K562 (cell line): Measurements from ENCODE around the gene GDF15. TPM values are rescaled to one million over a fixed set of nuclear protein-coding genes. Genes with fewer than 3 reads are reported as not detected.

Experiments used
- E2F5 ChIP-seq: sonication (generic); formaldehyde crosslinking; IDR thresholded peaks from 2 replicates; pipeline ENCODE4 v1.8.0; 2022; ENCODE audit warnings: mild to moderate bottlenecking, missing genetic modification reagents
- FOXA3 ChIP-seq, 2 experiments: fragments of 450-650 bp in 1 of 2; sonication (generic) in 1 of 2; formaldehyde crosslinking; IDR thresholded peaks in 1 of 2; conservative IDR thresholded peaks in 1 of 2; 2 replicates each; pipeline versions ENCODE4 v1.4.0 to v1.8.0; 2020 to 2022; ENCODE audit warnings: mild to moderate bottlenecking in 2 of 2, missing genetic modification reagents in 1 of 2
- NFRKB ChIP-seq: fragments of 450-650 bp; IDR thresholded peaks from 2 replicates; pipeline ENCODE4 v1.6.1; 2016; ENCODE audit warnings: low read depth
- NR0B1 ChIP-seq: fragments of 450-650 bp; IDR thresholded peaks from one replicate; pipeline ENCODE4 v1.6.1; 2018; ENCODE audit warnings: mild to moderate bottlenecking, moderate library complexity; ENCODE audit not compliant: partially characterized antibody
- POLR2A ChIP-seq: fragments of 450-650 bp; conservative IDR thresholded peaks from 2 replicates; pipeline ENCODE4 v1.6.1; 2016
- RBM25 ChIP-seq: fragments of 200-400 bp; formaldehyde crosslinking; IDR thresholded peaks from 2 replicates; pipeline ENCODE4 v1.6.1; 2018; ENCODE audit warnings: low read length, low read depth, moderate library complexity; ENCODE audit not compliant: severe bottlenecking
- TOE1 ChIP-seq, 2 experiments: fragments of 450-650 bp in 1 of 2; sonication (generic) in 1 of 2; formaldehyde crosslinking in 1 of 2; IDR thresholded peaks; 2 replicates each; pipeline versions ENCODE4 v1.7.1 to v1.8.0; 2016 to 2022; ENCODE audit warnings: borderline replicate concordance in 2 of 2, mild to moderate bottlenecking in 2 of 2, antibody characterized with exemption in 1 of 2, inconsistent platforms in 1 of 2, low read depth in 1 of 2, missing genetic modification reagents in 1 of 2, moderate library complexity in 1 of 2
- TRIM25 ChIP-seq: fragments of 450-650 bp; IDR thresholded peaks from 2 replicates; pipeline ENCODE4 v1.7.0; 2016; ENCODE audit warnings: borderline replicate concordance
- ZNF699 ChIP-seq: fragments of 250-450 bp; sonication (Bioruptor Pico); IDR thresholded peaks from 2 replicates; pipeline ENCODE4 v1.8.0; 2021; ENCODE audit warnings: mild to moderate bottlenecking, moderate library complexity; ENCODE audit not compliant: insufficient replicate concordance
- polyA plus RNA-seq, 8 experiments: library from polyadenylated mRNA; depleted of rRNA in 4 of 8; stranded (reverse) in 5 of 8; unstranded in 3 of 8; fragments of >200 nt; fragmentation: Nextera tagmentation in 2 of 8; fragmentation: Illumina TruSeq in 1 of 8; extraction: Ambion mirVana in 2 of 8; extraction: Trizol in 1 of 8; gene quantifications; 2 replicates each; pipeline versions ENCODE4 v1.2.1 to v1.2.3, GENCODE V29; 2011 to 2014; ENCODE audit warnings: inconsistent platforms in 1 of 8, missing spikeins in 1 of 8
- total RNA-seq, 7 experiments: library from RNA; depleted of rRNA in 6 of 7; stranded (reverse); fragments of >200 nt in 6 of 7; fragmentation: Illumina TruSeq in 2 of 7; extraction: Trizol in 2 of 7; gene quantifications; 2 replicates each; pipeline versions ENCODE4 v1.2.1 to v1.2.3, GENCODE V29; 2011 to 2021; ENCODE audit warnings: low replicate concordance in 1 of 7
- TF ChIP-seq, protein P1 (sequence below): fragments of 450-650 bp; IDR thresholded peaks from 2 replicates; pipeline ENCODE4 v1.6.1; 2017; ENCODE audit warnings: mild to moderate bottlenecking, moderate library complexity
- TF ChIP-seq, protein P2 (sequence below): fragments of 250-450 bp; sonication (Bioruptor Pico); IDR thresholded peaks from 2 replicates; pipeline ENCODE4 v1.4.0; 2020; ENCODE audit warnings: borderline replicate concordance
- TF ChIP-seq, protein P3 (sequence below): fragments of 450-650 bp; IDR thresholded peaks from 2 replicates; pipeline ENCODE4 v1.6.1; 2018; ENCODE audit not compliant: partially characterized antibody
- TF ChIP-seq, protein P4 (sequence below): fragments of 250-450 bp; sonication (Bioruptor Pico); IDR thresholded peaks from 2 replicates; pipeline ENCODE4 v1.5.0; 2021

GDF15 gene
- total and polyA plus RNA-seq, 9 of the 15 experiments (the other 6 are each of a cell fraction or from before 2014, with no cell fraction given) = 2.3 to 82.4 (median 12.5) TPM

- TF ChIP-seq TRIM25 = no peak
- 0 out of 2 replicates have a peak, but pooled peaks have one; percentile 36 for TF ChIP-seq E2F5 (CRISPR knock-in tag)
- TF ChIP-seq NFRKB = peak; percentile 73; the same call in 1 of the 2 replicates
- TF ChIP-seq, protein P1, sequence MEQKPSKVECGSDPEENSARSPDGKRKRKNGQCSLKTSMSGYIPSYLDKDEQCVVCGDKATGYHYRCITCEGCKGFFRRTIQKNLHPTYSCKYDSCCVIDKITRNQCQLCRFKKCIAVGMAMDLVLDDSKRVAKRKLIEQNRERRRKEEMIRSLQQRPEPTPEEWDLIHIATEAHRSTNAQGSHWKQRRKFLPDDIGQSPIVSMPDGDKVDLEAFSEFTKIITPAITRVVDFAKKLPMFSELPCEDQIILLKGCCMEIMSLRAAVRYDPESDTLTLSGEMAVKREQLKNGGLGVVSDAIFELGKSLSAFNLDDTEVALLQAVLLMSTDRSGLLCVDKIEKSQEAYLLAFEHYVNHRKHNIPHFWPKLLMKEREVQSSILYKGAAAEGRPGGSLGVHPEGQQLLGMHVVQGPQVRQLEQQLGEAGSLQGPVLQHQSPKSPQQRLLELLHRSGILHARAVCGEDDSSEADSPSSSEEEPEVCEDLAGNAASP = no peak
- TF ChIP-seq POLR2A = peak; percentile 53
- peak; percentile 74; the same call in 1 of the 2 replicates for TF ChIP-seq TOE1 (IDR thresholded peaks at IDR 0.05; ENCODE audit: borderline replicate concordance)
- no peak for TF ChIP-seq TOE1 (CRISPR knock-in tag; IDR thresholded peaks at IDR 0.05; ENCODE audit: borderline replicate concordance, low read depth)
- 0 out of 4 replicates have a peak, but pooled peaks of 1 of the 2 experiments have one; percentile 4 for TF ChIP-seq FOXA3 (CRISPR knock-in tag; conservative IDR thresholded peaks at IDR 0.05 in 1 of 2, IDR thresholded peaks at IDR 0.05 in 1 of 2)
- TF ChIP-seq NR0B1 = no peak
- TF ChIP-seq ZNF699 = no peak
- TF ChIP-seq, protein P2, sequence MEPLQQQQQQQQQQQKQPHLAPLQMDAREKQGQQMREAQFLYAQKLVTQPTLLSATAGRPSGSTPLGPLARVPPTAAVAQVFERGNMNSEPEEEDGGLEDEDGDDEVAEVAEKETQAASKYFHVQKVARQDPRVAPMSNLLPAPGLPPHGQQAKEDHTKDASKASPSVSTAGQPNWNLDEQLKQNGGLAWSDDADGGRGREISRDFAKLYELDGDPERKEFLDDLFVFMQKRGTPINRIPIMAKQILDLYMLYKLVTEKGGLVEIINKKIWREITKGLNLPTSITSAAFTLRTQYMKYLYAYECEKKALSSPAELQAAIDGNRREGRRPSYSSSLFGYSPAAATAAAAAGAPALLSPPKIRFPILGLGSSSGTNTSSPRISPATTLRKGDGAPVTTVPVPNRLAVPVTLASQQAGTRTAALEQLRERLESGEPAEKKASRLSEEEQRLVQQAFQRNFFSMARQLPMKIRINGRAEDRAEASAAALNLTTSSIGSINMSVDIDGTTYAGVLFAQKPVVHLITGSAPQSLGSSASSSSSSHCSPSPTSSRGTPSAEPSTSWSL = 0 out of 2 replicates have a peak, but pooled peaks have one; percentile 84
- TF ChIP-seq, protein P3, sequence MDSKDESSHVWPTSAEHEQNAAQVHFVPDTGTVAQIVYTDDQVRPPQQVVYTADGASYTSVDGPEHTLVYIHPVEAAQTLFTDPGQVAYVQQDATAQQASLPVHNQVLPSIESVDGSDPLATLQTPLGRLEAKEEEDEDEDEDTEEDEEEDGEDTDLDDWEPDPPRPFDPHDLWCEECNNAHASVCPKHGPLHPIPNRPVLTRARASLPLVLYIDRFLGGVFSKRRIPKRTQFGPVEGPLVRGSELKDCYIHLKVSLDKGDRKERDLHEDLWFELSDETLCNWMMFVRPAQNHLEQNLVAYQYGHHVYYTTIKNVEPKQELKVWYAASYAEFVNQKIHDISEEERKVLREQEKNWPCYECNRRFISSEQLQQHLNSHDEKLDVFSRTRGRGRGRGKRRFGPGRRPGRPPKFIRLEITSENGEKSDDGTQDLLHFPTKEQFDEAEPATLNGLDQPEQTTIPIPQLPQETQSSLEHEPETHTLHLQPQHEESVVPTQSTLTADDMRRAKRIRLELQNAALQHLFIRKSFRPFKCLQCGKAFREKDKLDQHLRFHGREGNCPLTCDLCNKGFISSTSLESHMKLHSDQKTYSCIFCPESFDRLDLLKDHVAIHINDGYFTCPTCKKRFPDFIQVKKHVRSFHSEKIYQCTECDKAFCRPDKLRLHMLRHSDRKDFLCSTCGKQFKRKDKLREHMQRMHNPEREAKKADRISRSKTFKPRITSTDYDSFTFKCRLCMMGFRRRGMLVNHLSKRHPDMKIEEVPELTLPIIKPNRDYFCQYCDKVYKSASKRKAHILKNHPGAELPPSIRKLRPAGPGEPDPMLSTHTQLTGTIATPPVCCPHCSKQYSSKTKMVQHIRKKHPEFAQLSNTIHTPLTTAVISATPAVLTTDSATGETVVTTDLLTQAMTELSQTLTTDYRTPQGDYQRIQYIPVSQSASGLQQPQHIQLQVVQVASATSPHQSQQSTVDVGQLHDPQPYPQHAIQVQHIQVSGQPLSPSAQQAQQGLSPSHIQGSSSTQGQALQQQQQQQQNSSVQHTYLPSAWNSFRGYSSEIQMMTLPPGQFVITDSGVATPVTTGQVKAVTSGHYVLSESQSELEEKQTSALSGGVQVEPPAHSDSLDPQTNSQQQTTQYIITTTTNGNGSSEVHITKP = peak; percentile 14
- peak; percentile 59 for TF ChIP-seq RBM25
- TF ChIP-seq, protein P4, sequence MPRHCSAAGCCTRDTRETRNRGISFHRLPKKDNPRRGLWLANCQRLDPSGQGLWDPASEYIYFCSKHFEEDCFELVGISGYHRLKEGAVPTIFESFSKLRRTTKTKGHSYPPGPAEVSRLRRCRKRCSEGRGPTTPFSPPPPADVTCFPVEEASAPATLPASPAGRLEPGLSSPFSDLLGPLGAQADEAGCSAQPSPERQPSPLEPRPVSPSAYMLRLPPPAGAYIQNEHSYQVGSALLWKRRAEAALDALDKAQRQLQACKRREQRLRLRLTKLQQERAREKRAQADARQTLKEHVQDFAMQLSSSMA (CRISPR knock-in tag) = 0 out of 2 replicates have a peak, but pooled peaks have one; percentile 68
These were observed 32.7 kb downstream of the GDF15 start (continued) for GRCh38 chr19:18418483-18419194.
